HEK293 (cell line): ENCODE measurements around the gene SELENOO.

Experiments
- CTCF ChIP-seq: fragments of 450-650 bp; formaldehyde crosslinking; IDR thresholded peaks from 2 replicates; pipeline ENCODE4 v1.5.1; 2016; ENCODE audit warnings: missing biosample characterization, missing genetic modification characterization
- HIC1 ChIP-seq: fragments of 450-650 bp; formaldehyde crosslinking; IDR thresholded peaks from 2 replicates; pipeline ENCODE4 v1.5.1; 2016; ENCODE audit warnings: missing biosample characterization, missing genetic modification characterization
- KLF17 ChIP-seq: fragments of 450-650 bp; formaldehyde crosslinking; IDR thresholded peaks from 2 replicates; pipeline ENCODE4 v1.5.1; 2016; ENCODE audit warnings: missing biosample characterization, missing genetic modification characterization
- ZBTB21 ChIP-seq: fragments of 450-650 bp; formaldehyde crosslinking; IDR thresholded peaks from 2 replicates; pipeline ENCODE4 v1.5.1; 2017; ENCODE audit warnings: missing biosample characterization, missing genetic modification characterization
- ZFP37 ChIP-seq: fragments of 450-650 bp; formaldehyde crosslinking; IDR thresholded peaks from 2 replicates; pipeline ENCODE4 v1.5.1; 2016; ENCODE audit warnings: missing biosample characterization, missing genetic modification characterization
- ZFP69B ChIP-seq: fragments of 450-650 bp; formaldehyde crosslinking; IDR thresholded peaks from 2 replicates; pipeline ENCODE4 v1.5.1; 2016; ENCODE audit warnings: missing biosample characterization, missing genetic modification characterization
- ZNF311 ChIP-seq: fragments of 450-650 bp; formaldehyde crosslinking; IDR thresholded peaks from 2 replicates; pipeline ENCODE4 v1.5.1; 2017; ENCODE audit warnings: missing biosample characterization, missing genetic modification characterization, borderline replicate concordance
- ZNF660 ChIP-seq: fragments of 450-650 bp; IDR thresholded peaks from 2 replicates; pipeline ENCODE4 v1.5.1; 2018; ENCODE audit warnings: missing biosample characterization, mild to moderate bottlenecking, missing genetic modification characterization

GRCh38 chr22:50220603-50221409 is 20.0 kb downstream of the SELENOO start:
- TF ChIP-seq ZNF311 (tag by site-specific recombination) (no peak), ZFP37 (tag by site-specific recombination) (no peak), ZBTB21 (no peak), ZFP69B (tag by site-specific recombination) (no peak), KLF17 (tag by site-specific recombination) (no peak), CTCF (tag by site-specific recombination) (no peak), ZNF660 (tag by site-specific recombination) (no peak), HIC1 (tag by site-specific recombination) (no peak)
